Endothelial cell of umbilical vein (primary cell): ENCODE measurements around the gene FAM161B. TPM values are rescaled to one million over a fixed set of nuclear protein-coding genes. Genes with fewer than 3 reads are reported as not detected.
A peak's percentile ranks its signal among the peaks of the same experiment; 100 is the strongest.

Experiments
- BruUV-seq: library from RNA; stranded (reverse); fragments of 400-500 nt; replicated peaks from 2 replicates; lab custom pipeline; 2021; lab: Mats Ljungman, UMichigan
- CTCF ChIA-PET: fragments of 300-600, 350-600 bp; sonication (Branson Sonifier 250); formaldehyde crosslinking; loops from one replicate; lab custom pipeline; 2021; ENCODE audit warnings: antibody characterized with exemption, inconsistent platforms; lab: Charles Lee
- POLR2A ChIA-PET: fragments of 300-600, 350-600 bp; sonication (Branson Sonifier 250); formaldehyde crosslinking; loops from one replicate; lab custom pipeline; 2021; ENCODE audit warnings: antibody characterized with exemption, inconsistent platforms; lab: Charles Lee
- DNase-seq: peaks from one replicate; pipeline ENCODE4 v3.0.0-alpha.2; 2011; ENCODE audit warnings: low read depth, low spot score
- FAIRE-seq: peaks from 2 replicates; lab custom pipeline; 2011; peaks lifted over from hg19 to GRCh38; lab: Jason Lieb, UNC
- H2AFZ ChIP-seq: 2 replicates; pipeline ENCODE4 v1.6.0; 2012; ENCODE audit warnings: low read depth, low read length, control low read depth, inconsistent platforms
- H3K27ac ChIP-seq: 2 replicates; pipeline ENCODE4 v1.5.1; 2011; ENCODE audit warnings: low read depth, mild to moderate bottlenecking, control low read depth, low read length, moderate library complexity; ENCODE audit not compliant: insufficient read depth
- H3K27me3 ChIP-seq, 2 experiments: 2 replicates each; pipeline versions ENCODE4 v1.6.0 to v1.6.1; 2011; ENCODE audit warnings: low read length in 2 of 2, mixed read lengths in 1 of 2; ENCODE audit not compliant: control insufficient read depth in 2 of 2, insufficient read depth in 2 of 2
- H3K36me3 ChIP-seq, 2 experiments: 2 replicates in 1 of 2; 3 replicates in 1 of 2; pipeline ENCODE4 v1.5.1; 2011; ENCODE audit warnings: low read length in 2 of 2, mild to moderate bottlenecking in 1 of 2, moderate library complexity in 1 of 2; ENCODE audit not compliant: control insufficient read depth in 2 of 2, insufficient read depth in 2 of 2; ENCODE audit errors: extremely low read depth in 1 of 2
- H3K4me1 ChIP-seq: 3 replicates; pipeline ENCODE4 v1.5.1; 2011; ENCODE audit warnings: mild to moderate bottlenecking, low read length; ENCODE audit not compliant: control insufficient read depth, insufficient read depth; ENCODE audit errors: extremely low read depth
- H3K4me2 ChIP-seq: 2 replicates; pipeline ENCODE4 v1.6.1; 2011; ENCODE audit warnings: low read length, control low read depth, mixed read lengths; ENCODE audit not compliant: insufficient read depth
- H3K4me3 ChIP-seq, 3 experiments: fragments of 200-600 bp in 1 of 3; sonication (generic), shearing (Covaris generic) in 1 of 3; replicated peaks in 1 of 3; 2 replicates each; pipeline ENCODE4 v1.5.1; 2011 to 2016; ENCODE audit warnings: control low read depth in 3 of 3, low read length in 3 of 3, mild to moderate bottlenecking in 2 of 3, inconsistent platforms in 1 of 3, low read depth in 1 of 3, moderate library complexity in 1 of 3; ENCODE audit not compliant: insufficient read depth in 1 of 3
- H3K79me2 ChIP-seq: 2 replicates; pipeline ENCODE4 v1.6.0; 2012; ENCODE audit warnings: low read length, inconsistent platforms; ENCODE audit not compliant: control insufficient read depth, insufficient read depth
- H3K9ac ChIP-seq: replicated peaks from 2 replicates; pipeline ENCODE3; 2011; ENCODE audit warnings: low read length, control low read depth; ENCODE audit not compliant: insufficient read depth; ENCODE audit errors: extremely low read depth
- H3K9me1 ChIP-seq: replicated peaks from 3 replicates; pipeline ENCODE4 v1.6.0; 2011; ENCODE audit warnings: mild to moderate bottlenecking, low read length; ENCODE audit not compliant: control insufficient read depth, insufficient read depth; ENCODE audit errors: extremely low read depth
- H3K9me3 ChIP-seq: replicated peaks from 2 replicates; pipeline ENCODE4 v1.5.1; 2012; ENCODE audit warnings: low read length, inconsistent platforms; ENCODE audit not compliant: control insufficient read depth, insufficient read depth
- H4K20me1 ChIP-seq: replicated peaks from 2 replicates; pipeline ENCODE3; 2011; ENCODE audit warnings: mild to moderate bottlenecking, low read length; ENCODE audit not compliant: control insufficient read depth, insufficient read depth; ENCODE audit errors: extremely low read depth
- EZH2 ChIP-seq: IDR thresholded peaks from 2 replicates; pipeline ENCODE4 v1.6.1; 2012; ENCODE audit warnings: borderline replicate concordance, low read depth, mild to moderate bottlenecking, moderate library complexity, low read length, inconsistent platforms; ENCODE audit not compliant: severe bottlenecking
- FOS ChIP-seq: IDR thresholded peaks from 2 replicates; pipeline ENCODE4 v1.6.1; 2011; ENCODE audit warnings: mild to moderate bottlenecking, low read length, moderate library complexity, borderline replicate concordance; ENCODE audit not compliant: insufficient read depth
- GATA2 ChIP-seq: IDR thresholded peaks from 2 replicates; pipeline ENCODE4 v1.7.0; 2011; ENCODE audit warnings: low read depth, mild to moderate bottlenecking, moderate library complexity, mixed read lengths, low read length; ENCODE audit not compliant: insufficient read length, insufficient read depth
- JUN ChIP-seq: IDR thresholded peaks from 2 replicates; pipeline ENCODE4 v1.6.1; 2011; ENCODE audit warnings: borderline replicate concordance, low read depth; ENCODE audit not compliant: insufficient read length, insufficient read depth
- MYC ChIP-seq: IDR thresholded peaks from one replicate; pipeline ENCODE4 v1.6.1; 2011; ENCODE audit warnings: mild to moderate bottlenecking, low read depth, low read length
- POLR2A ChIP-seq: IDR thresholded peaks from 2 replicates; pipeline ENCODE4 v1.6.1; 2012; ENCODE audit warnings: low read depth, mild to moderate bottlenecking, control low read depth, low read length
- POLR2AphosphoS5 ChIP-seq: IDR thresholded peaks from 2 replicates; pipeline ENCODE4 v1.6.1; 2012; ENCODE audit warnings: low read depth, mild to moderate bottlenecking, control low read depth, low read length, moderate library complexity; ENCODE audit not compliant: insufficient read depth
- dilution Hi-C: fragments of 300-500 bp; cut with MboI; formaldehyde crosslinking; loops from one replicate; pipeline ENCODE4 v1.15.0; 2019; ENCODE audit warnings: low sequenced_read_pairs; ENCODE audit not compliant: extremely low pct_ligation_motif_present
- intact Hi-C: fragments of 100-400 bp; cut with micrococcal nuclease; formaldehyde crosslinking; loops from one replicate; pipeline ENCODE4 v1.10.0; 2022
- polyA plus RNA-seq, 4 experiments: library from polyadenylated mRNA; depleted of rRNA in 3 of 4; stranded (reverse) in 3 of 4; unstranded in 1 of 4; fragments of >200 nt; gene quantifications; 2 replicates each; pipeline versions ENCODE4 v1.2.1 to v1.2.3, GENCODE V29; 2011 to 2012; ENCODE audit warnings: missing spikeins in 1 of 4
- total RNA-seq: library from RNA; stranded (reverse); gene quantifications from 2 replicates; pipeline ENCODE4 v1.2.3, GENCODE V29; 2021
- TF ChIP-seq, protein P1 (sequence below): IDR thresholded peaks from 2 replicates; pipeline ENCODE4 v1.6.1; 2011; ENCODE audit not compliant: insufficient read depth, insufficient read length
- TF ChIP-seq, protein P2 (sequence below), 2 donors: IDR thresholded peaks; 1 replicate in 1 of 2; 2 replicates in 1 of 2; pipeline ENCODE4 v1.5.1; 2011; ENCODE audit warnings: low read length in 2 of 2, mild to moderate bottlenecking in 2 of 2, moderate library complexity in 2 of 2, control low read depth in 1 of 2, inconsistent platforms in 1 of 2, low read depth in 1 of 2; ENCODE audit not compliant: insufficient read depth in 1 of 2; ENCODE audit errors: extremely low read depth in 1 of 2

The FAM161B gene
- total and polyA plus RNA-seq, 2 donors (not counting 3 experiments of a cell fraction or from before 2014, with no cell fraction given), result 1.6 to 3.1 TPM

DNA sequence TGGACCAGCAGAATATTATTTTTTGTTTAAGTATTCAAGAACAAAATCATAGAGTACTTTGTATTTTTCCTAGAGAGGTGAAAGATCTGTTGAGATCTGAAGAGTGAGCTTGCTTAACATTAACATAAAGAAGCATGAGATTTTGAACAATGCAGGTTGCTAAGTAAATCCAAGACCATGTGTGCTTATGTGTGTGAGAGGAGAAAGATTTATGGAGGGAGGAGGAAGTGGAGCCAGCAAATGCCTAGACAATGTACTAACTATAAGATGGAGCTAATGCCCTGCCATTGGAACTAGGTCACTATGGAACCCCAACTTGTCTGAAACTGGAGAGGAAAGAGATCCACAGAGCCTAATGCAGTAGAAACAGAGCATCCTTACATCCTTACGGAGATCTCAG, 13.3 kb downstream of the FAM161B start:
- Histone ChIP-seq H3K9me3 (no peaks in the 10 kb centered on the region), H3K4me1 (no peaks in the 10 kb centered on the region), H3K9ac (no peak overlapping the region), H3K27me3 (no peaks in the 10 kb centered on the region), H3K4me3 (no peak overlapping the region), H3K27ac (no peak overlapping the region), H3K9me1 (no peaks in the 10 kb centered on the region), H4K20me1 (no peaks in the 10 kb centered on the region), H2AFZ (no peak overlapping the region), H3K79me2 (no peaks in the 10 kb centered on the region), H3K36me3 (peaks cover 11 to 12% of the 10 kb centered on the region in 2 experiments), H3K4me2 (no peak overlapping the region)
- FAIRE-seq (no peak), DNase-seq (no peak)
- dilution Hi-C loops, result no loop called here
- TF ChIP-seq GATA2 (no peak), POLR2A (no peak), EZH2 (no peak), MYC (no peak), FOS (no peak), POLR2AphosphoS5 (no peak), JUN (no peak)
- TF ChIP-seq, protein P1, sequence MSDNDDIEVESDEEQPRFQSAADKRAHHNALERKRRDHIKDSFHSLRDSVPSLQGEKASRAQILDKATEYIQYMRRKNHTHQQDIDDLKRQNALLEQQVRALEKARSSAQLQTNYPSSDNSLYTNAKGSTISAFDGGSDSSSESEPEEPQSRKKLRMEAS, result no peak
- ChIA-PET POLR2A (no interaction called here), CTCF (interaction anchor here (0.6 to 2.1 kb wide), 12 partner anchors 9 to 358 kb away, joined by 3 to 20 read pairs (median 4); partner anchors contain the start of gene PTGR2)
- intact Hi-C loops, result no loop called here
- BruUV-seq, result no TSS peak

DNA sequence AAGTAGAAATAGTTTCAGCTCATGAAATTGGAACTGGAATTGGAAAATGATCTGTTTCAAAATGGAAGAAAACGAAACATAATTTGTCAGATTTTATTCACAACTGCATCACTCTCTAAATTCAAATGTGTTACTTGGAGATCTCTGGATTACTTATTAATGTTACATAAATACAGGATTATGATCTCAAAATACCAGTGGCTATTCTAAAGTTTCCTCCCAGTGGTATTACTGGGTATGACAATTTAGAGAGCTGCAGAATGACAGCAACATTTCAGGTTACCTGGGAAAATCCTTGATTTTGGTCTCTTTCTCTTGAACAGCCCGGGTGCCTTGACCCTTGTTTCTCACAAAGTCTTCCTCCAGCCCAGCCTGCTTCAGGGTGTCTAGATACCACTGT, 14.2 kb downstream of the FAM161B start:
- dilution Hi-C loops, result no loop called here
- Histone ChIP-seq H3K27me3 (no peaks in the 10 kb centered on the region), H3K9ac (no peak overlapping the region), H3K9me3 (no peaks in the 10 kb centered on the region), H4K20me1 (no peaks in the 10 kb centered on the region), H3K4me2 (no peak overlapping the region), H3K79me2 (no peaks in the 10 kb centered on the region), H2AFZ (no peak overlapping the region), H3K36me3 (peaks cover 15 to 16% of the 10 kb centered on the region in 2 experiments), H3K9me1 (no peaks in the 10 kb centered on the region), H3K4me1 (no peaks in the 10 kb centered on the region), H3K4me3 (no peak overlapping the region), H3K27ac (no peak overlapping the region)
- TF ChIP-seq, protein P2, sequence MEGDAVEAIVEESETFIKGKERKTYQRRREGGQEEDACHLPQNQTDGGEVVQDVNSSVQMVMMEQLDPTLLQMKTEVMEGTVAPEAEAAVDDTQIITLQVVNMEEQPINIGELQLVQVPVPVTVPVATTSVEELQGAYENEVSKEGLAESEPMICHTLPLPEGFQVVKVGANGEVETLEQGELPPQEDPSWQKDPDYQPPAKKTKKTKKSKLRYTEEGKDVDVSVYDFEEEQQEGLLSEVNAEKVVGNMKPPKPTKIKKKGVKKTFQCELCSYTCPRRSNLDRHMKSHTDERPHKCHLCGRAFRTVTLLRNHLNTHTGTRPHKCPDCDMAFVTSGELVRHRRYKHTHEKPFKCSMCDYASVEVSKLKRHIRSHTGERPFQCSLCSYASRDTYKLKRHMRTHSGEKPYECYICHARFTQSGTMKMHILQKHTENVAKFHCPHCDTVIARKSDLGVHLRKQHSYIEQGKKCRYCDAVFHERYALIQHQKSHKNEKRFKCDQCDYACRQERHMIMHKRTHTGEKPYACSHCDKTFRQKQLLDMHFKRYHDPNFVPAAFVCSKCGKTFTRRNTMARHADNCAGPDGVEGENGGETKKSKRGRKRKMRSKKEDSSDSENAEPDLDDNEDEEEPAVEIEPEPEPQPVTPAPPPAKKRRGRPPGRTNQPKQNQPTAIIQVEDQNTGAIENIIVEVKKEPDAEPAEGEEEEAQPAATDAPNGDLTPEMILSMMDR (IDR thresholded peaks at IDR 0.05; ENCODE audit: extremely low read depth in 1 of 2, insufficient read depth in 1 of 2, low read depth in 1 of 2, low read length in 2 of 2), result peak in 1 of 2 donors; percentile 26
- TF ChIP-seq EZH2, result no peak
- DNase-seq (peak; percentile 30), FAIRE-seq (peak; percentile 67)
- intact Hi-C loops, result no loop called here
- CTCF ChIA-PET, result interaction anchor here (0.9 to 2.1 kb wide), 12 partner anchors 10 to 301 kb away, joined by 3 to 20 read pairs (median 4); partner anchors contain the start of genes COQ6, FAM161B and PTGR2
- no TSS peak for BruUV-seq
- POLR2A ChIA-PET, result no interaction called here
